Measurements from ENCODE around the gene SLC39A2.
A peak's percentile ranks its signal among the peaks of the same experiment; 100 is the strongest.

The SLC39A2 gene

GRCh38 chr14:21033133-21033698 lies 34.1 kb downstream of the SLC39A2 start:
- TF ChIP-seq CTCF (conservative IDR thresholded peaks at IDR 0.05; ENCODE audit: control insufficient read depth, insufficient read depth, low read depth, low read length), result no peak
- DNase-seq (ENCODE audit: low read depth), result no peak
- H3K4me3 ChIP-seq (ENCODE audit: control insufficient read depth, low read depth, low read length), result no peak overlapping the region

- DNase-seq (ENCODE audit: low read depth), result no peak
- no peak for TF ChIP-seq CTCF (conservative IDR thresholded peaks at IDR 0.05; ENCODE audit: control insufficient read depth, insufficient read depth, low read depth, low read length)
- no peak within 1 kb of the TSS for H3K4me3 ChIP-seq (ENCODE audit: control insufficient read depth, low read depth, low read length)
Observed at GRCh38 chr14:21034707-21035106, 35.6 kb downstream of the SLC39A2 start, which contains the start of gene RNASE13. TSS of gene RNASE13 (minus strand) at chr14:21034807. CDS start at chr14:21034288, 519 bp downstream.

GRCh38 chr14:21036751-21037150 lies 37.7 kb downstream of the SLC39A2 start:
- TF ChIP-seq CTCF (conservative IDR thresholded peaks at IDR 0.05; ENCODE audit: control insufficient read depth, insufficient read depth, low read depth, low read length), result no peak
- H3K4me3 ChIP-seq (ENCODE audit: control insufficient read depth, low read depth, low read length), result no peak overlapping the region
- no peak for DNase-seq (ENCODE audit: low read depth)

GRCh38 chr14:21037156-21037555 lies 38.1 kb downstream of the SLC39A2 start:
- TF ChIP-seq CTCF (conservative IDR thresholded peaks at IDR 0.05; ENCODE audit: control insufficient read depth, insufficient read depth, low read depth, low read length), result no peak
- DNase-seq (ENCODE audit: low read depth), result no peak
- H3K4me3 ChIP-seq (ENCODE audit: control insufficient read depth, low read depth, low read length), result no peak overlapping the region

GRCh38 chr14:21038441-21039422 lies 39.6 kb downstream of the SLC39A2 start:
- no peak for TF ChIP-seq CTCF (conservative IDR thresholded peaks at IDR 0.05; ENCODE audit: control insufficient read depth, insufficient read depth, low read depth, low read length)
- peak; percentile 63 for DNase-seq (ENCODE audit: low read depth)
- H3K4me3 ChIP-seq (ENCODE audit: control insufficient read depth, low read depth, low read length), result no peak overlapping the region

GRCh38 chr14:21039585-21040369 lies 40.7 kb downstream of the SLC39A2 start:
- peak; percentile 65 for TF ChIP-seq CTCF (conservative IDR thresholded peaks at IDR 0.05; ENCODE audit: control insufficient read depth, insufficient read depth, low read depth, low read length)
- no peak overlapping the region for H3K4me3 ChIP-seq (ENCODE audit: control insufficient read depth, low read depth, low read length)
- peak; percentile 73 for DNase-seq (ENCODE audit: low read depth)
